CD14-positive monocyte (primary cell): Measurements from ENCODE around the gene ANKRD30B. TPM values are rescaled to one million over a fixed set of nuclear protein-coding genes. Genes with fewer than 3 reads are reported as not detected.

Source experiments
- DNase-seq, 3 donors: peaks; one replicate each; pipeline ENCODE4 v3.0.0-alpha.2; 2011 to 2022
- H2AFZ ChIP-seq: 2 replicates; pipeline ENCODE4 v1.6.0; 2012; ENCODE audit warnings: mild to moderate bottlenecking, low read depth, low read length, inconsistent platforms; ENCODE audit not compliant: insufficient read depth, poor library complexity, severe bottlenecking
- H3K27ac ChIP-seq, 2 donors: 1 replicate in 1 of 2; 2 replicates in 1 of 2; pipeline ENCODE4 v1.5.1; 2012 to 2013; ENCODE audit warnings: low read length in 2 of 2, control low read depth in 1 of 2, inconsistent platforms in 1 of 2, low read depth in 1 of 2, mild to moderate bottlenecking in 1 of 2
- H3K27me3 ChIP-seq, 2 donors: one replicate each; pipeline versions ENCODE4 v1.6.0 to v1.6.1; 2011 to 2013; ENCODE audit warnings: low read length in 2 of 2; ENCODE audit not compliant: control insufficient read depth in 2 of 2, insufficient read depth in 2 of 2
- H3K36me3 ChIP-seq, 2 donors: replicated peaks in 1 of 2; 1 replicate in 1 of 2; 2 replicates in 1 of 2; pipeline versions ENCODE4 v1.5.1 to v1.6.1; 2012 to 2013; ENCODE audit warnings: low read length in 2 of 2, control low read depth in 1 of 2, inconsistent platforms in 1 of 2, mild to moderate bottlenecking in 1 of 2; ENCODE audit not compliant: insufficient read depth in 2 of 2, control insufficient read depth in 1 of 2
- H3K4me1 ChIP-seq, 2 donors: 1 replicate in 1 of 2; 2 replicates in 1 of 2; pipeline versions ENCODE4 v1.5.1 to v1.6.1; 2012 to 2013; ENCODE audit warnings: low read length in 2 of 2, control low read depth in 1 of 2, inconsistent platforms in 1 of 2, mild to moderate bottlenecking in 1 of 2, moderate library complexity in 1 of 2; ENCODE audit not compliant: insufficient read depth in 2 of 2, control insufficient read depth in 1 of 2
- H3K4me2 ChIP-seq: replicated peaks from 2 replicates; pipeline ENCODE3; 2012; ENCODE audit warnings: low read length, moderate library complexity, mild to moderate bottlenecking; ENCODE audit not compliant: poor library complexity, severe bottlenecking; ENCODE audit errors: extremely low read depth
- H3K4me3 ChIP-seq, 3 experiments: fragments of 200-600 bp in 1 of 3; sonication (generic) in 1 of 3; replicated peaks in 1 of 3; 1 replicate in 2 of 3; 2 replicates in 1 of 3; pipeline ENCODE4 v1.5.1; 2011 to 2013; ENCODE audit warnings: low read length in 3 of 3, mild to moderate bottlenecking in 3 of 3, control low read depth in 2 of 3, low read depth in 2 of 3, inconsistent platforms in 1 of 3, moderate library complexity in 1 of 3
- H3K79me2 ChIP-seq: 2 replicates; pipeline ENCODE4 v1.6.0; 2012; ENCODE audit warnings: mild to moderate bottlenecking, control low read depth, inconsistent platforms, low read length, moderate library complexity; ENCODE audit not compliant: insufficient read depth
- H3K9ac ChIP-seq: 2 replicates; pipeline ENCODE4 v1.6.0; 2017; ENCODE audit warnings: low read length, mild to moderate bottlenecking; ENCODE audit not compliant: insufficient read depth, poor library complexity, severe bottlenecking
- H3K9me3 ChIP-seq, 2 donors: replicated peaks in 1 of 2; 1 replicate in 1 of 2; 2 replicates in 1 of 2; pipeline versions ENCODE4 v1.5.1 to v1.6.1; 2012 to 2013; ENCODE audit warnings: low read length in 2 of 2, control low read depth in 1 of 2; ENCODE audit not compliant: control insufficient read depth in 1 of 2, insufficient read depth in 1 of 2
- H4K20me1 ChIP-seq: 2 replicates; pipeline ENCODE4 v1.6.0; 2012; ENCODE audit warnings: mild to moderate bottlenecking, low read length, control low read depth, moderate library complexity; ENCODE audit not compliant: insufficient read depth
- H3K27ac Mint-ChIP-seq, 7 donors: one replicate each; pipeline ENCODE4 v1.8.0; 2020; ENCODE audit warnings: mild to moderate bottlenecking in 7 of 7, mixed read lengths in 7 of 7, moderate library complexity in 6 of 7, inconsistent platforms in 2 of 7
- H3K27me3 Mint-ChIP-seq, 3 donors: one replicate each; pipeline ENCODE4 v1.8.0; 2021 to 2022; ENCODE audit warnings: low read depth in 3 of 3, mild to moderate bottlenecking in 3 of 3, mixed read lengths in 3 of 3, moderate library complexity in 3 of 3, inconsistent platforms in 1 of 3
- H3K36me3 Mint-ChIP-seq, 2 donors: one replicate each; pipeline ENCODE4 v1.8.0; 2020; ENCODE audit warnings: mixed read lengths in 2 of 2, inconsistent platforms in 1 of 2, mild to moderate bottlenecking in 1 of 2
- H3K4me1 Mint-ChIP-seq: one replicate; pipeline ENCODE4 v1.8.0; 2020; ENCODE audit warnings: mild to moderate bottlenecking, mixed read lengths
- H3K4me3 Mint-ChIP-seq, 2 donors: one replicate each; pipeline ENCODE4 v1.8.0; 2020; ENCODE audit warnings: mild to moderate bottlenecking in 2 of 2, mixed read lengths in 2 of 2, moderate library complexity in 1 of 2
- H3K9me3 Mint-ChIP-seq, 7 donors: one replicate each; pipeline ENCODE4 v1.8.0; 2020 to 2022; ENCODE audit warnings: mixed read lengths in 7 of 7, mild to moderate bottlenecking in 6 of 7, moderate library complexity in 6 of 7, inconsistent platforms in 2 of 7
- CTCF ChIP-seq: fragments of 200-600 bp; IDR thresholded peaks from one replicate; pipeline ENCODE4 v1.8.0; 2022; ENCODE audit warnings: antibody characterized with exemption, mild to moderate bottlenecking
- WGBS: methylation state at CpG from one replicate; pipeline ENCODE4 v1.1.5; 2013; ENCODE audit warnings: missing lambda C conversion rate; ENCODE audit not compliant: insufficient coverage; 5-methylcytosine and 5-hydroxymethylcytosine counted together
- intact Hi-C, 2 donors: fragments of 100-400 bp; cut with micrococcal nuclease; formaldehyde crosslinking; loops; one replicate each; pipeline versions ENCODE4 v1.15.0 to v1.15.1; 2023
- polyA plus RNA-seq, 3 donors: library from polyadenylated mRNA; depleted of rRNA in 1 of 3; unstranded in 2 of 3; stranded (reverse) in 1 of 3; fragments of 300-500 nt in 2 of 3; fragments of >200 nt in 1 of 3; fragmentation: Illumina TruSeq in 2 of 3; gene quantifications; 1 replicate in 2 of 3; 2 replicates in 1 of 3; pipeline ENCODE4 v1.2.3, GENCODE V29; 2012 to 2021

Gene ANKRD30B
- polyA plus RNA-seq, 3 donors, result not detected

GRCh38 chr18:14767474-14767873 lies 19.5 kb downstream of the ANKRD30B start:
- Histone ChIP-seq H3K27me3 (no peaks in the 10 kb centered on the region), H4K20me1 (no peaks in the 10 kb centered on the region), H3K9me3 (peaks cover 0 to 8% of the 10 kb centered on the region in 2 donors), H2AFZ (no peak overlapping the region), H3K4me3 (no peak overlapping the region), H3K4me2 (no peak overlapping the region), H3K4me1 (no peaks in the 10 kb centered on the region), H3K9ac (no peak overlapping the region), H3K27ac (no peak overlapping the region), H3K79me2 (no peaks in the 10 kb centered on the region), H3K36me3 (no peaks in the 10 kb centered on the region)
- Mint-ChIP-seq H3K36me3 (no peaks in the 10 kb centered on the region), H3K9me3 (peaks cover 0 to 17% (median 7%) of the 10 kb centered on the region in 7 donors), H3K27ac (no peak overlapping the region), H3K4me1 (no peaks in the 10 kb centered on the region), H3K27me3 (peaks cover 0 to 2% (median 0%) of the 10 kb centered on the region in 3 donors), H3K4me3 (no peak overlapping the region)
- no peak for TF ChIP-seq CTCF
- DNase-seq, result no peak
- intact Hi-C loops, result no loop called here

DNA sequence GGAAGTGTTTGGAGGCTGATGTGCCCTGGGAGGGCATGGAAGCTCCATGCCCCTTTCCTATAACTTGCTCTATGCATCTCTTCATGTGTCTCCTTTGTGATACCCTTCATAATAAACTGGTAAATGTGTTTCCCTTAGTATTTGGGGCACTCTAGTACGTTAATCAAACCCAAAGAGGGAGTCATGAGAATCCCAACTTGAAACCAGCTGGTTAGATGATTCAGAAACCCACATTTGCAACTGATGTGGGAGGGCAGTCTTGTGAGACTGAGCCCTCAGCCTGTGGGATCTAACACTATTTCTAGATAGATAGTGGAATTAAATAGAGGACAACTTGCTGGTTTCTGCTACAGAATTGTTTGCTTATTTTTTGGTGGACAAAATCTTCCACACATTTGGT lies 20.3 kb downstream of the ANKRD30B start:
- TF ChIP-seq CTCF, result no peak
- H4K20me1 ChIP-seq, result no peaks in the 10 kb centered on the region
- H3K79me2 ChIP-seq, result no peaks in the 10 kb centered on the region
- H3K4me1 Mint-ChIP-seq, result no peaks in the 10 kb centered on the region
- no peaks in the 10 kb centered on the region for H3K4me1 ChIP-seq
- no CpG with 5 or more reads among the region's 1 CpG for WGBS
- intact Hi-C loops, result no loop called here
- H3K4me3 Mint-ChIP-seq, result no peak overlapping the region
- H3K9me3 ChIP-seq, result peaks cover 0 to 8% of the 10 kb centered on the region in 2 donors
- H3K9me3 Mint-ChIP-seq, result peaks cover 0 to 17% (median 7%) of the 10 kb centered on the region in 7 donors
- H3K27ac Mint-ChIP-seq, result no peak overlapping the region
- H3K4me3 ChIP-seq, result no peak overlapping the region
- H3K9ac ChIP-seq, result no peak overlapping the region
- H3K36me3 Mint-ChIP-seq, result no peaks in the 10 kb centered on the region
- H3K4me2 ChIP-seq, result no peak overlapping the region
- H2AFZ ChIP-seq, result no peak overlapping the region
- no peaks in the 10 kb centered on the region for H3K27me3 ChIP-seq
- peaks cover 0 to 2% (median 0%) of the 10 kb centered on the region in 3 donors for H3K27me3 Mint-ChIP-seq
- no peak overlapping the region for H3K27ac ChIP-seq
- H3K36me3 ChIP-seq, result no peaks in the 10 kb centered on the region
- DNase-seq, result no peak
